Endodermal cell (in vitro differentiated cells): ENCODE measurements around the gene DELE1. TPM values are rescaled to one million over a fixed set of nuclear protein-coding genes. Genes with fewer than 3 reads are reported as not detected.

Source experiments
- DNase-seq: peaks from one replicate; pipeline ENCODE4 v3.0.0-alpha.2; 2017
- H3K27ac ChIP-seq: 2 replicates; pipeline ENCODE4 v1.5.1; 2013; ENCODE audit warnings: mild to moderate bottlenecking, low read depth, low read length, moderate library complexity
- H3K27me3 ChIP-seq: 2 replicates; pipeline ENCODE4 v1.6.1; 2013; ENCODE audit warnings: mild to moderate bottlenecking, low read length, moderate library complexity; ENCODE audit not compliant: insufficient read depth, control insufficient read depth, poor library complexity, severe bottlenecking
- H3K36me3 ChIP-seq: 2 replicates; pipeline ENCODE4 v1.7.0; 2013; ENCODE audit warnings: mild to moderate bottlenecking, low read length, moderate library complexity; ENCODE audit not compliant: control insufficient read depth, insufficient read depth
- H3K4me1 ChIP-seq: one replicate; pipeline ENCODE4 v1.7.0; 2013; ENCODE audit warnings: low read length; ENCODE audit not compliant: control insufficient read depth, insufficient read depth
- H3K4me3 ChIP-seq: 2 replicates; pipeline ENCODE4 v1.5.1; 2013; ENCODE audit warnings: mild to moderate bottlenecking, low read length, moderate library complexity
- H3K9ac ChIP-seq: 2 replicates; pipeline ENCODE4 v1.6.1; 2013; ENCODE audit warnings: mild to moderate bottlenecking, low read length, moderate library complexity; ENCODE audit not compliant: poor library complexity, severe bottlenecking; ENCODE audit errors: extremely low read depth
- H3K9me3 ChIP-seq: 2 replicates; pipeline ENCODE4 v1.6.1; 2013; ENCODE audit warnings: mild to moderate bottlenecking, low read length, moderate library complexity; ENCODE audit not compliant: control insufficient read depth
- H3K27ac Mint-ChIP-seq: 2 replicates; pipeline ENCODE4 v1.8.0; 2020; ENCODE audit warnings: mixed read lengths
- H3K27me3 Mint-ChIP-seq: 2 replicates; pipeline ENCODE4 v1.8.0; 2021; ENCODE audit warnings: mild to moderate bottlenecking, mixed read lengths; ENCODE audit not compliant: insufficient read depth
- H3K36me3 Mint-ChIP-seq: 2 replicates; pipeline ENCODE4 v1.8.0; 2020; ENCODE audit warnings: low read depth, mixed read lengths
- H3K4me1 Mint-ChIP-seq: 2 replicates; pipeline ENCODE4 v1.8.0; 2020; ENCODE audit warnings: mixed read lengths
- H3K4me3 Mint-ChIP-seq: 2 replicates; pipeline ENCODE4 v1.8.0; 2020; ENCODE audit warnings: mild to moderate bottlenecking, moderate library complexity, mixed read lengths
- H3K9me3 Mint-ChIP-seq: 2 replicates; pipeline ENCODE4 v1.8.0; 2020; ENCODE audit warnings: mild to moderate bottlenecking, mixed read lengths
- CTCF ChIP-seq: fragments of 200-600 bp; sonication (generic); conservative IDR thresholded peaks from 2 replicates; pipeline ENCODE4 v1.5.0; 2021; ENCODE audit warnings: antibody characterized with exemption, mild to moderate bottlenecking
- WGBS, 2 experiments: methylation state at CpG; one replicate each; pipeline versions ENCODE4 v1.1.5 to v1.1.7; 2013; ENCODE audit warnings: missing lambda C conversion rate in 2 of 2, mixed read lengths in 1 of 2; ENCODE audit not compliant: insufficient coverage in 1 of 2, insufficient read length in 1 of 2; 5-methylcytosine and 5-hydroxymethylcytosine counted together
- total RNA-seq, 2 donors: library from RNA; stranded (reverse); fragmentation: NEBNext Ultra II Directional in 1 of 2; extraction: Animal tissue kit (Norgen Biotek cat#: 25700) in 1 of 2; gene quantifications; 2 replicates in 1 of 2; 3 replicates in 1 of 2; pipeline ENCODE4 v1.2.1, GENCODE V29; 2021

The DELE1 gene
- total RNA-seq, 2 donors from 2014 or later, result 66.5 to 71.4 TPM

- Histone ChIP-seq H3K4me1 (no peaks in the 10 kb centered on the region), H3K27me3 (no peaks in the 10 kb centered on the region), H3K9me3 (no peaks in the 10 kb centered on the region), H3K9ac (no peak overlapping the region), H3K4me3 (no peak overlapping the region), H3K36me3 (no peaks in the 10 kb centered on the region), H3K27ac (no peak overlapping the region)
- H3K4me3 Mint-ChIP-seq, result no peak overlapping the region
- TF ChIP-seq CTCF, result no peak
- WGBS, 2 experiments, result 86% methylated on average over 1 of the region's 2 CpGs; no CpG with 5 or more reads in 1 of the 2 experiments
- DNase-seq, result no peak
- H3K36me3 Mint-ChIP-seq, result no peaks in the 10 kb centered on the region
- H3K9me3 Mint-ChIP-seq, result no peaks in the 10 kb centered on the region
- peaks cover 9% of the 10 kb centered on the region for H3K4me1 Mint-ChIP-seq
- H3K27me3 Mint-ChIP-seq, result peaks cover 2% of the 10 kb centered on the region
- no peak overlapping the region for H3K27ac Mint-ChIP-seq
Observed at GRCh38 chr5:141949511-141949910, 25.8 kb downstream of the DELE1 start.

DNA sequence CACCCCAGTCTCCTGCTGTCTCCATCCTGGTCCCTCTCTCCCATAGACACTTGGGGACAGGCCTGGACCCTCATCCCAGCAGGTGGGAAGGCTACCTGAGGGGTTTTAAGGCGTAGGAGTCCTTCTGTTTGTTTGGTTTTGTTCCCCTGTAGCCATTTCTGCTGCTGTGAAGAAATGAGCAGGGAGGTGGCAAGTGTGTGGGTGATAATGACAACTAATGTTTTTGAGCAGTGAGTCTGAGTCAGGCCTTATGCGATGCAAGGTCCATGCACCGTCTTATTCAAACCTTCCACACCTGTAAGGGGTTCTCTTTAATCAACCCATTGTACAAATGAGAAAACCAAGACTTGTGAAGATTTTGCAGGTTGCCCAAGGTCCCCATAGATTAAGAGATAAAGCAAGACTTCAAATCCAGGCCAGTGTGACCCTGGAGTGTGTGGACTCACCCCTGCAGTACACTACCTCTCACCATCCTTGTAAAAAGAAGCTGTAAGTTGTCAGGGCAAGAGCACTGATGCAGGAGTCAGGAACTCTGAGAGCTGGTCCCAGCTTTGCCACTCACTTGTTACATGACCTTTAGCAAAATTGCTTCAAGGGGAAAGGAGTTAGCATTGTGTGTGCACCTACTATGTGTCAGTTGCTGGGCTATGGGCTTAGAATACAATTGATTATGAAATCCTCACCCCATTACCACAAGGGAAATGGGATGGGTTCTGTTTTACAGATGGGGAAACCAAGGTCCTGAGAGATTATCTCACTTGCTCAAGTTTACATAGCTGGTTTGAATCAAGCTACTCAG is 26.7 kb downstream of the DELE1 start:
- Histone ChIP-seq H3K27ac (no peak overlapping the region), H3K4me1 (no peaks in the 10 kb centered on the region), H3K36me3 (no peaks in the 10 kb centered on the region), H3K9me3 (no peaks in the 10 kb centered on the region), H3K4me3 (no peak overlapping the region), H3K27me3 (no peaks in the 10 kb centered on the region), H3K9ac (no peak overlapping the region)
- Mint-ChIP-seq H3K27me3 (no peaks in the 10 kb centered on the region), H3K36me3 (no peaks in the 10 kb centered on the region), H3K27ac (no peak overlapping the region), H3K4me3 (no peak overlapping the region), H3K9me3 (no peaks in the 10 kb centered on the region), H3K4me1 (peaks cover 9% of the 10 kb centered on the region)
- DNase-seq, result no peak
- WGBS, 2 experiments, result 88 to 90% methylated on average over 2 to 3 of the region's 3 CpGs
- TF ChIP-seq CTCF, result no peak

- DNase-seq, result peak; percentile 91
- Mint-ChIP-seq H3K36me3 (no peaks in the 10 kb centered on the region), H3K4me1 (peaks cover 6% of the 10 kb centered on the region), H3K27ac (no peak overlapping the region), H3K27me3 (no peaks in the 10 kb centered on the region), H3K9me3 (no peaks in the 10 kb centered on the region), H3K4me3 (no peak overlapping the region)
- peak; percentile 82 for TF ChIP-seq CTCF
- Histone ChIP-seq H3K9ac (no peak overlapping the region), H3K27me3 (no peaks in the 10 kb centered on the region), H3K9me3 (no peaks in the 10 kb centered on the region), H3K36me3 (no peaks in the 10 kb centered on the region), H3K4me3 (no peak overlapping the region), H3K27ac (no peak overlapping the region), H3K4me1 (no peaks in the 10 kb centered on the region)
- WGBS, 2 experiments, result 61 to 81% methylated on average over 5 to 9 of the region's 9 CpGs
Observed at GRCh38 chr5:141951332-141951781, 27.7 kb downstream of the DELE1 start.
